ENCODE data around the gene NPC1L1.
A peak's percentile ranks its signal among the peaks of the same experiment; 100 is the strongest.

- TF ChIP-seq CTCF (IDR thresholded peaks at IDR 0.05; ENCODE audit: low read depth, low read length) (no peak), POLR2A (IDR thresholded peaks at IDR 0.05; ENCODE audit: extremely low read depth, insufficient read length) (peak; percentile 98)
These were observed 32.5 kb upstream of the NPC1L1 start, which contains the start of gene DDX56 for GRCh38 chr7:44573464-44574286.
